Liver (tissue), 9 donors: ENCODE results near the gene CCL25. TPM values are rescaled to one million over a fixed set of nuclear protein-coding genes. Genes with fewer than 3 reads are reported as not detected.

Experiments used
- DNase-seq: peaks from one replicate; pipeline ENCODE4 v3.0.0-alpha.2; 2017; ENCODE audit warnings: low spot score
- H3K27ac ChIP-seq, 2 donors: one replicate each; pipeline ENCODE4 v1.7.0; 2013; ENCODE audit warnings: inconsistent platforms in 2 of 2, low read length in 2 of 2, control low read depth in 1 of 2, low read depth in 1 of 2, mild to moderate bottlenecking in 1 of 2
- H3K27me3 ChIP-seq, 4 donors: one replicate each; pipeline versions ENCODE4 v1.6.1 to v1.7.0; 2013; ENCODE audit warnings: low read length in 3 of 4, inconsistent platforms in 1 of 4, mild to moderate bottlenecking in 1 of 4, moderate library complexity in 1 of 4; ENCODE audit not compliant: control insufficient read depth in 4 of 4, insufficient read depth in 4 of 4
- H3K36me3 ChIP-seq, 4 donors: one replicate each; pipeline versions ENCODE4 v1.6.1 to v1.7.0; 2013; ENCODE audit warnings: low read length in 3 of 4, mild to moderate bottlenecking in 3 of 4, low read depth in 1 of 4, moderate library complexity in 1 of 4; ENCODE audit not compliant: control insufficient read depth in 4 of 4, insufficient read depth in 3 of 4
- H3K4me1 ChIP-seq, 4 donors: one replicate each; pipeline versions ENCODE4 v1.6.1 to v1.7.0; 2013; ENCODE audit warnings: low read length in 3 of 4, mild to moderate bottlenecking in 3 of 4, moderate library complexity in 1 of 4; ENCODE audit not compliant: control insufficient read depth in 4 of 4, insufficient read depth in 4 of 4
- H3K4me3 ChIP-seq, 3 donors: one replicate each; pipeline versions ENCODE4 v1.6.1 to v1.7.0; 2013; ENCODE audit warnings: low read length in 3 of 3, control low read depth in 1 of 3, low read depth in 1 of 3, mild to moderate bottlenecking in 1 of 3
- H3K9ac ChIP-seq, 2 donors: one replicate each; pipeline ENCODE4 v1.7.0; 2013; ENCODE audit warnings: low read length in 2 of 2, mild to moderate bottlenecking in 2 of 2, moderate library complexity in 2 of 2, control low read depth in 1 of 2, low read depth in 1 of 2
- H3K9me3 ChIP-seq, 4 donors: one replicate each; pipeline versions ENCODE4 v1.6.1 to v1.7.0; 2013; ENCODE audit warnings: low read length in 3 of 4; ENCODE audit not compliant: control insufficient read depth in 4 of 4
- EGR1 ChIP-seq, 2 donors: IDR thresholded peaks; 2 replicates each; pipeline ENCODE4 v1.6.1; 2016 to 2018; ENCODE audit warnings: antibody characterized with exemption in 2 of 2, low read depth in 2 of 2
- FOXA1 ChIP-seq: IDR thresholded peaks from 2 replicates; pipeline ENCODE4 v1.6.1; 2016; ENCODE audit warnings: antibody characterized with exemption
- FOXA2 ChIP-seq: IDR thresholded peaks from 2 replicates; pipeline ENCODE4 v1.6.1; 2016; ENCODE audit warnings: antibody characterized with exemption
- GABPA ChIP-seq, 2 donors: IDR thresholded peaks in 1 of 2; conservative IDR thresholded peaks in 1 of 2; 2 replicates each; pipeline ENCODE4 v1.6.1; 2016; ENCODE audit warnings: antibody characterized with exemption in 2 of 2, mild to moderate bottlenecking in 1 of 2, moderate library complexity in 1 of 2
- HNF4A ChIP-seq, 2 donors: conservative IDR thresholded peaks; 2 replicates each; pipeline ENCODE4 v1.6.1; 2016; ENCODE audit warnings: antibody characterized with exemption in 2 of 2, mild to moderate bottlenecking in 2 of 2
- HNF4G ChIP-seq: IDR thresholded peaks from 2 replicates; pipeline ENCODE4 v1.6.1; 2016; ENCODE audit warnings: antibody characterized with exemption
- JUND ChIP-seq, 2 donors: IDR thresholded peaks; 2 replicates each; pipeline ENCODE4 v1.6.1; 2016; ENCODE audit warnings: antibody characterized with exemption in 2 of 2
- NR2F2 ChIP-seq: IDR thresholded peaks from 2 replicates; pipeline ENCODE4 v1.6.1; 2016; ENCODE audit warnings: antibody characterized with exemption
- RAD21 ChIP-seq, 2 donors: IDR thresholded peaks; 2 replicates each; pipeline ENCODE4 v1.6.1; 2016; ENCODE audit warnings: antibody characterized with exemption in 2 of 2, mild to moderate bottlenecking in 2 of 2
- RXRA ChIP-seq, 2 donors: IDR thresholded peaks; 2 replicates each; pipeline ENCODE4 v1.6.1; 2017 to 2018; ENCODE audit warnings: antibody characterized with exemption in 2 of 2, mild to moderate bottlenecking in 1 of 2
- SP1 ChIP-seq: IDR thresholded peaks from 2 replicates; pipeline ENCODE4 v1.6.1; 2018; ENCODE audit warnings: antibody characterized with exemption, mild to moderate bottlenecking
- TAF1 ChIP-seq: conservative IDR thresholded peaks from 2 replicates; pipeline ENCODE4 v1.6.1; 2016; ENCODE audit warnings: antibody characterized with exemption, mild to moderate bottlenecking
- YY1 ChIP-seq: IDR thresholded peaks from 2 replicates; pipeline ENCODE4 v1.6.1; 2016; ENCODE audit warnings: antibody characterized with exemption, mild to moderate bottlenecking
- WGBS: extraction: QIAGEN DNeasy Blood & Tissue Kit; methylation state at CpG from one replicate; pipeline ENCODE4 v1.1.7; 2013; 5-methylcytosine and 5-hydroxymethylcytosine counted together
- polyA plus RNA-seq, 2 donors: library from polyadenylated mRNA; stranded (reverse) in 1 of 2; unstranded in 1 of 2; fragments of 200-250 nt in 1 of 2; fragments of >200 nt in 1 of 2; fragmentation: Nextera tagmentation in 1 of 2; extraction: Ambion mirVana in 1 of 2; gene quantifications; one replicate each; pipeline versions ENCODE4 v1.2.1 to v1.2.3, GENCODE V29; 2013 to 2015
- total RNA-seq, 2 donors: library from RNA; depleted of rRNA; stranded (reverse); fragments of >200 nt; gene quantifications; one replicate each; pipeline ENCODE4 v1.2.3, GENCODE V29; 2014
- TF ChIP-seq, protein P1 (sequence below): IDR thresholded peaks from 2 replicates; pipeline ENCODE4 v1.6.1; 2016; ENCODE audit warnings: antibody characterized with exemption
- TF ChIP-seq, protein P2 (sequence below): IDR thresholded peaks from 2 replicates; pipeline ENCODE4 v1.6.1; 2016; ENCODE audit warnings: antibody characterized with exemption
- TF ChIP-seq, protein P3 (sequence below): IDR thresholded peaks from 2 replicates; pipeline ENCODE4 v1.6.1; 2016; ENCODE audit warnings: antibody characterized with exemption
- TF ChIP-seq, protein P4 (sequence below): fragments of 150-350 bp; IDR thresholded peaks from 2 replicates; pipeline ENCODE4 v1.5.1; 2017; ENCODE audit warnings: improper control_type of control experiment, low read depth, low read length; ENCODE audit not compliant: missing input control
- TF ChIP-seq, protein P5 (sequence below): IDR thresholded peaks from 2 replicates; pipeline ENCODE4 v1.6.1; 2016; ENCODE audit warnings: antibody characterized with exemption, mild to moderate bottlenecking
- donor health status: healthy.
- donor health status: healthy.
- donor health status: healthy.
- donor health status: healthy.
- donor health status: healthy.

The CCL25 gene
- total and polyA plus RNA-seq, 4 donors, result not detected

DNA sequence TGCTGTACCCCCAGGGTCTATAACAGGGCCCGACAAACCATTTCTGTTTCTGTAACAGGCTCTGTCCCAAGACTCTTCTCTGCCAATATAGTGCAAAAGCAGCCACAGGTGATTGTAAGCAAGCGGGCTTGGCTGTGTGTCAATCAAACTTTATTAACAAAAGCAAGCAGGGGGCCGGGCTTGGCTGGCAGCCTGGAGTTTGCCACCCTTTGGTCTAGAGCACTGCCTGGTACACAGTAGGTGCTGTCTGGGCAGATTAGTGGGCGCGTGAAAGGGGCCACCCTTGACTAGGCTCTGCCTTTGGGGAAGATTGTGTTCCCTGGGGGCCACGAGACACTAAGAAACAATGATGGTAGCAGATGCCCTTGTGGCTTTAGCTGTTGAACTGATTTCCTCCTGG is 27.4 kb downstream of the CCL25 start:
- H3K9me3 ChIP-seq, result no peaks in the 10 kb centered on the region
- TF ChIP-seq HNF4A (conservative IDR thresholded peaks at IDR 0.05) (no peak), GABPA (IDR thresholded peaks at IDR 0.05 in 1 of 2, conservative IDR thresholded peaks at IDR 0.05 in 1 of 2) (no peak), NR2F2 (no peak), HNF4G (no peak), SP1 (no peak), FOXA1 (no peak), RXRA (IDR thresholded peaks at IDR 0.05) (no peak)
- TF ChIP-seq, protein P1, sequence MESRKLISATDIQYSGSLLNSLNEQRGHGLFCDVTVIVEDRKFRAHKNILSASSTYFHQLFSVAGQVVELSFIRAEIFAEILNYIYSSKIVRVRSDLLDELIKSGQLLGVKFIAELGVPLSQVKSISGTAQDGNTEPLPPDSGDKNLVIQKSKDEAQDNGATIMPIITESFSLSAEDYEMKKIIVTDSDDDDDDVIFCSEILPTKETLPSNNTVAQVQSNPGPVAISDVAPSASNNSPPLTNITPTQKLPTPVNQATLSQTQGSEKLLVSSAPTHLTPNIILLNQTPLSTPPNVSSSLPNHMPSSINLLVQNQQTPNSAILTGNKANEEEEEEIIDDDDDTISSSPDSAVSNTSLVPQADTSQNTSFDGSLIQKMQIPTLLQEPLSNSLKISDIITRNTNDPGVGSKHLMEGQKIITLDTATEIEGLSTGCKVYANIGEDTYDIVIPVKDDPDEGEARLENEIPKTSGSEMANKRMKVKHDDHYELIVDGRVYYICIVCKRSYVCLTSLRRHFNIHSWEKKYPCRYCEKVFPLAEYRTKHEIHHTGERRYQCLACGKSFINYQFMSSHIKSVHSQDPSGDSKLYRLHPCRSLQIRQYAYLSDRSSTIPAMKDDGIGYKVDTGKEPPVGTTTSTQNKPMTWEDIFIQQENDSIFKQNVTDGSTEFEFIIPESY, result no peak
- TF ChIP-seq, protein P2, sequence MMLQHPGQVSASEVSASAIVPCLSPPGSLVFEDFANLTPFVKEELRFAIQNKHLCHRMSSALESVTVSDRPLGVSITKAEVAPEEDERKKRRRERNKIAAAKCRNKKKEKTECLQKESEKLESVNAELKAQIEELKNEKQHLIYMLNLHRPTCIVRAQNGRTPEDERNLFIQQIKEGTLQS, result no peak
- WGBS, result 94% methylated on average over 6 of the region's 6 CpGs
- H3K9ac ChIP-seq, result no peak overlapping the region
- H3K27ac ChIP-seq, result no peak overlapping the region
- DNase-seq, result no peak
- H3K36me3 ChIP-seq, result no peaks in the 10 kb centered on the region
- H3K4me1 ChIP-seq, result peaks cover 0 to 5% (median 2%) of the 10 kb centered on the region in 4 donors
- H3K4me3 ChIP-seq, result no peak overlapping the region
- no peaks in the 10 kb centered on the region for H3K27me3 ChIP-seq

DNA sequence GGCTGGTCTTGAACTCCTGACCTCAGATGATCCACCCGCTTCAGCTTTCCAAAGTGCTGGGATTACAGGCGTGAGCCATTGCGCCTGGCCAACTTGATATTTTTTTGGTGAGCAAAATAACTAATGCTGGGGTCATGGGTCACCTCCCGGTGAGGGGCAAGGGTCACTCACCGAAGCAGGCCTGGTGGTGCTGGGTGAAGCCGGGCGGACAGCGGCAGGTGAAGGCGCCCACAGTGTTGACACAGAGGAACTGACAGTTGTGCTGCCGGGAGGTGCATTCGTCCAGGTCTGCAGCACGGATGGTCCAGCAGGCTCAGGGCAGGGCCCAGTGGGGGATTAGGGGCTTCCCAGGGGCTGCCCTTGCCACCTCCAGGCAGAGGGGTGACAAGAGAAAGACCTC is 28.3 kb downstream of the CCL25 start:
- H3K27me3 ChIP-seq, result no peaks in the 10 kb centered on the region
- 42% methylated on average over 12 of the region's 12 CpGs for WGBS
- TF ChIP-seq, protein P3, sequence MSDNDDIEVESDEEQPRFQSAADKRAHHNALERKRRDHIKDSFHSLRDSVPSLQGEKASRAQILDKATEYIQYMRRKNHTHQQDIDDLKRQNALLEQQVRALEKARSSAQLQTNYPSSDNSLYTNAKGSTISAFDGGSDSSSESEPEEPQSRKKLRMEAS, result no peak
- TF ChIP-seq, protein P4, sequence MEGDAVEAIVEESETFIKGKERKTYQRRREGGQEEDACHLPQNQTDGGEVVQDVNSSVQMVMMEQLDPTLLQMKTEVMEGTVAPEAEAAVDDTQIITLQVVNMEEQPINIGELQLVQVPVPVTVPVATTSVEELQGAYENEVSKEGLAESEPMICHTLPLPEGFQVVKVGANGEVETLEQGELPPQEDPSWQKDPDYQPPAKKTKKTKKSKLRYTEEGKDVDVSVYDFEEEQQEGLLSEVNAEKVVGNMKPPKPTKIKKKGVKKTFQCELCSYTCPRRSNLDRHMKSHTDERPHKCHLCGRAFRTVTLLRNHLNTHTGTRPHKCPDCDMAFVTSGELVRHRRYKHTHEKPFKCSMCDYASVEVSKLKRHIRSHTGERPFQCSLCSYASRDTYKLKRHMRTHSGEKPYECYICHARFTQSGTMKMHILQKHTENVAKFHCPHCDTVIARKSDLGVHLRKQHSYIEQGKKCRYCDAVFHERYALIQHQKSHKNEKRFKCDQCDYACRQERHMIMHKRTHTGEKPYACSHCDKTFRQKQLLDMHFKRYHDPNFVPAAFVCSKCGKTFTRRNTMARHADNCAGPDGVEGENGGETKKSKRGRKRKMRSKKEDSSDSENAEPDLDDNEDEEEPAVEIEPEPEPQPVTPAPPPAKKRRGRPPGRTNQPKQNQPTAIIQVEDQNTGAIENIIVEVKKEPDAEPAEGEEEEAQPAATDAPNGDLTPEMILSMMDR, result no peak
- TF ChIP-seq FOXA1 (no peak), FOXA2 (no peak), RXRA (IDR thresholded peaks at IDR 0.05) (peak; percentile 62 to 76), TAF1 (no peak), HNF4A (conservative IDR thresholded peaks at IDR 0.05) (peak; percentile 39 to 41), JUND (IDR thresholded peaks at IDR 0.05) (no peak), EGR1 (IDR thresholded peaks at IDR 0.05; ENCODE audit: low read depth in 2 of 2) (no peak), HNF4G (no peak), YY1 (no peak), RAD21 (IDR thresholded peaks at IDR 0.05) (peak in 1 of 2 donors; percentile 31), SP1 (peak; percentile 35), GABPA (IDR thresholded peaks at IDR 0.05 in 1 of 2, conservative IDR thresholded peaks at IDR 0.05 in 1 of 2) (no peak), NR2F2 (no peak)
- TF ChIP-seq, protein P1, result no peak
- TF ChIP-seq, protein P5, sequence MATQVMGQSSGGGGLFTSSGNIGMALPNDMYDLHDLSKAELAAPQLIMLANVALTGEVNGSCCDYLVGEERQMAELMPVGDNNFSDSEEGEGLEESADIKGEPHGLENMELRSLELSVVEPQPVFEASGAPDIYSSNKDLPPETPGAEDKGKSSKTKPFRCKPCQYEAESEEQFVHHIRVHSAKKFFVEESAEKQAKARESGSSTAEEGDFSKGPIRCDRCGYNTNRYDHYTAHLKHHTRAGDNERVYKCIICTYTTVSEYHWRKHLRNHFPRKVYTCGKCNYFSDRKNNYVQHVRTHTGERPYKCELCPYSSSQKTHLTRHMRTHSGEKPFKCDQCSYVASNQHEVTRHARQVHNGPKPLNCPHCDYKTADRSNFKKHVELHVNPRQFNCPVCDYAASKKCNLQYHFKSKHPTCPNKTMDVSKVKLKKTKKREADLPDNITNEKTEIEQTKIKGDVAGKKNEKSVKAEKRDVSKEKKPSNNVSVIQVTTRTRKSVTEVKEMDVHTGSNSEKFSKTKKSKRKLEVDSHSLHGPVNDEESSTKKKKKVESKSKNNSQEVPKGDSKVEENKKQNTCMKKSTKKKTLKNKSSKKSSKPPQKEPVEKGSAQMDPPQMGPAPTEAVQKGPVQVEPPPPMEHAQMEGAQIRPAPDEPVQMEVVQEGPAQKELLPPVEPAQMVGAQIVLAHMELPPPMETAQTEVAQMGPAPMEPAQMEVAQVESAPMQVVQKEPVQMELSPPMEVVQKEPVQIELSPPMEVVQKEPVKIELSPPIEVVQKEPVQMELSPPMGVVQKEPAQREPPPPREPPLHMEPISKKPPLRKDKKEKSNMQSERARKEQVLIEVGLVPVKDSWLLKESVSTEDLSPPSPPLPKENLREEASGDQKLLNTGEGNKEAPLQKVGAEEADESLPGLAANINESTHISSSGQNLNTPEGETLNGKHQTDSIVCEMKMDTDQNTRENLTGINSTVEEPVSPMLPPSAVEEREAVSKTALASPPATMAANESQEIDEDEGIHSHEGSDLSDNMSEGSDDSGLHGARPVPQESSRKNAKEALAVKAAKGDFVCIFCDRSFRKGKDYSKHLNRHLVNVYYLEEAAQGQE, result no peak
- TF ChIP-seq, protein P2, result no peak
- no peaks in the 10 kb centered on the region for H3K36me3 ChIP-seq
- no peaks in the 10 kb centered on the region for H3K9me3 ChIP-seq
- peaks cover 0 to 5% (median 2%) of the 10 kb centered on the region in 4 donors for H3K4me1 ChIP-seq
- DNase-seq, result no peak
- no peak overlapping the region for H3K9ac ChIP-seq
- H3K4me3 ChIP-seq, result no peak overlapping the region
- H3K27ac ChIP-seq, result no peak overlapping the region
